GM18867 (cell line): ENCODE measurements around the gene MRPL40.

ENCODE experiments used
- ATAC-seq: cut with Tn5 transposase; IDR thresholded peaks from one replicate; pipeline ENCODE4 v1.9.1; 2021; ENCODE audit warnings: mild to moderate bottlenecking, moderate library complexity; ENCODE audit not compliant: unreplicated experiment

The MRPL40 gene

GRCh38 chr22:19432133-19432851 lies at the start of gene MRPL40:
MRPL40 (plus strand) TSS chr22:19432545; CDS start chr22:19432555, 10 bp downstream.
- ATAC-seq, result peak; percentile 75

- no peak for ATAC-seq
Measured at GRCh38 chr22:19383292-19383691, 49.1 kb upstream of the MRPL40 start.

- ATAC-seq, result no peak
Measured at GRCh38 chr22:19385221-19385906, 47.0 kb upstream of the MRPL40 start.

GRCh38 chr22:19386248-19386647 lies 46.1 kb upstream of the MRPL40 start:
- no peak for ATAC-seq

- ATAC-seq, result no peak
Measured at GRCh38 chr22:19387038-19387437, 45.3 kb upstream of the MRPL40 start.

GRCh38 chr22:19387575-19387974 lies 44.8 kb upstream of the MRPL40 start:
- ATAC-seq, result no peak

- no peak for ATAC-seq
Measured at GRCh38 chr22:19393704-19394103, 38.6 kb upstream of the MRPL40 start.

GRCh38 chr22:19394274-19395050 lies 37.9 kb upstream of the MRPL40 start:
- ATAC-seq, result no peak

- ATAC-seq, result no peak
Measured at GRCh38 chr22:19395276-19395675, 37.1 kb upstream of the MRPL40 start.

- no peak for ATAC-seq
Measured at GRCh38 chr22:19396561-19396933, 35.8 kb upstream of the MRPL40 start.

GRCh38 chr22:19396934-19397733 lies 35.2 kb upstream of the MRPL40 start:
- no peak for ATAC-seq

- no peak for ATAC-seq
Measured at GRCh38 chr22:19397734-19398104, 34.6 kb upstream of the MRPL40 start.

GRCh38 chr22:19398206-19398605 lies 34.1 kb upstream of the MRPL40 start:
- no peak for ATAC-seq

- no peak for ATAC-seq
Measured at GRCh38 chr22:19398652-19399051, 33.7 kb upstream of the MRPL40 start.

GRCh38 chr22:19400881-19401280 lies 31.5 kb upstream of the MRPL40 start:
- ATAC-seq, result no peak

- ATAC-seq, result no peak
Measured at GRCh38 chr22:19401483-19401882, 30.9 kb upstream of the MRPL40 start.

GRCh38 chr22:19402642-19403191 lies 29.6 kb upstream of the MRPL40 start:
- ATAC-seq, result no peak

GRCh38 chr22:19404676-19405075 lies 27.7 kb upstream of the MRPL40 start:
- no peak for ATAC-seq

- no peak for ATAC-seq
Measured at GRCh38 chr22:19405133-19405532, 27.2 kb upstream of the MRPL40 start.

GRCh38 chr22:19405652-19406051 lies 26.7 kb upstream of the MRPL40 start:
- no peak for ATAC-seq
